NCI-H187 treated with DMSO at 0.1 percent for 48 hours (cell line): ENCODE results near the gene ZNF329.
"Not testable (repeated sequence)": the region's sequence is repeated elsewhere in the genome, so short reads cannot be mapped to it uniquely, and the experiment has no call there.

Source experiments
- DNase-seq: peaks from one replicate; lab custom pipeline; 2025; lab: John Stamatoyannopoulos, UW

The ZNF329 gene

DNA sequence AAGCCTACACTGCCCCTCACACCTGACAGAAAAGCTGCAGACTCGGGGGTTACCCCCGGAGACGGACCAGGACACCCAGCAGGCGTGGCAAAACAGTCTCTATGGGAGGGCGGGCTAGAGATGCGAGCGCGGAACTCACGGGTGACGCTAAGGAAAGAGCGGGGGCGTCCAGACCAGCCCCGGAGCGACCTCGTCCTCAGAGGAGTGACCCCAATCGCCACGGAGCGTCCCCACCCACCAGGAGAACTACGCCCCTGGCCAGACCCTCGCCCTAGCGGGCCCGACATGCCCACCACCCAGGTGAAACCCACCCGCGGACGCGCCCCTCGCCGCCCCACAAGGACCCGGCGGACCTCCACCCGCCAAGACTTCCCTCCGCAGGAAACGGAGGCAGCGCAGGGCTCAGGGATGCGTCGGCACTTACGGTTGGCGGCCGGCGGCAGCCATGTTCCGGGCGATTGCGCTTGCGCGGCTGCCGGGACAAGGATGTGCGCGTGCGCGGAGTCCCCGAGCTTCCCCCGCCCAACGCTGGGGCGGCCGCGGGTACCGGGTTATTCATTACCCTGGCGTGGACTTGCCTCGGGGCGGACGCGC lies at the start of gene ZNF329:
Gene ZNF329 (minus strand): TSS at position 462 of the 594 bp plus-strand sequence. CDS start 21,286 bp downstream, outside the sequence.
- peak; percentile 3 for DNase-seq

DNA sequence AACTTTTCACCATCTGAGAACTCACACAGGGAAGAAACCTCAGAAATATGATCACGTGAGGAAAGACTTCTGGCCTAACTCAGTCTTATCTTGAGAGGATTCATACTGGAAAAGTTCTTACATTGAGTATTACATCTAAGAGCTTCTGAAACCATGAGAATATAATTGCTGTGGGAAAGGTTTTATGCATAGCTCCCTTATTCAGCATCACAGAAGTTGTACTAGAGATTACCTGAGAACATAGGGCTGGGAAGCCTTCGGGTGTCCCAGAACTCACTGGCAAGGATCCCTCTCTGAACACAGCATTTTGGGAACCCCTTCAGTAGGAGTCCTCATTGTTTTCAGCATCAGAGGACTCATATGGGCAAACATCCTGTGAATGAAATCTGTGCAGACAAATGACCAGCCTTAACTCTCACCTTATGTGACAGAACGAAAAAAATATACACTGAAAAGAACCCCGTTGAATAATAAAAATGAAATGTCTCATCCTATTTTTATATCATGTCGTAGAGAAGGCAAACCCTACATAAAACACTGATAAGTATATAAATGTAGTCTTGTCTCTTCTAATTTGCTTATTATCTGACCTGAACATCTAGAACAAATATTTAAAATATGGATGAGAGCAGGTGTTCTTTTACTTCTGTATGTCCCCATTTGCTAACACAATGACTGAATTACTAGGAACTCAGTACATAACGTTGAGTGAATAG lies 46.5 kb upstream of the ZNF329 start:
- DNase-seq: no peak

DNA sequence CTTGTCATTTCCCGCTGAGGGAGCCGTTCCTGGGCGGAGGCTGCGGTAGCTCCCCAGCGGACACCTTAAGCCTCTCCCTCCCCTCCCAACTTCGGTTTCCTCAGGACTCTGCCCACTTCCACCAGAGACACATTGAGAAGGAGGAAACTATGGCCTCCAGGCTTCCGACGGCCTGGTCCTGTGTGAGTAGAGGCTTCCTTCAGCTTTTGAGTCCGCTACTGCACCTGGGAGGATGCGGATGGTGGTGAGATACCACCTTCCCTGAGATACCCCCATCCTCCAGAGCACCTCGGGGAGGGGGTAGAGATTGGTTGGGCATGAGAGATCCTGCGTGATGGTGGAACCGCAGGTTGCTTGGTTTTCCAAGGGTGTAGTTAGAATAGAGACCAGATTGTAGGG lies 33.2 kb upstream of the ZNF329 start:
- DNase-seq: no peak

DNA sequence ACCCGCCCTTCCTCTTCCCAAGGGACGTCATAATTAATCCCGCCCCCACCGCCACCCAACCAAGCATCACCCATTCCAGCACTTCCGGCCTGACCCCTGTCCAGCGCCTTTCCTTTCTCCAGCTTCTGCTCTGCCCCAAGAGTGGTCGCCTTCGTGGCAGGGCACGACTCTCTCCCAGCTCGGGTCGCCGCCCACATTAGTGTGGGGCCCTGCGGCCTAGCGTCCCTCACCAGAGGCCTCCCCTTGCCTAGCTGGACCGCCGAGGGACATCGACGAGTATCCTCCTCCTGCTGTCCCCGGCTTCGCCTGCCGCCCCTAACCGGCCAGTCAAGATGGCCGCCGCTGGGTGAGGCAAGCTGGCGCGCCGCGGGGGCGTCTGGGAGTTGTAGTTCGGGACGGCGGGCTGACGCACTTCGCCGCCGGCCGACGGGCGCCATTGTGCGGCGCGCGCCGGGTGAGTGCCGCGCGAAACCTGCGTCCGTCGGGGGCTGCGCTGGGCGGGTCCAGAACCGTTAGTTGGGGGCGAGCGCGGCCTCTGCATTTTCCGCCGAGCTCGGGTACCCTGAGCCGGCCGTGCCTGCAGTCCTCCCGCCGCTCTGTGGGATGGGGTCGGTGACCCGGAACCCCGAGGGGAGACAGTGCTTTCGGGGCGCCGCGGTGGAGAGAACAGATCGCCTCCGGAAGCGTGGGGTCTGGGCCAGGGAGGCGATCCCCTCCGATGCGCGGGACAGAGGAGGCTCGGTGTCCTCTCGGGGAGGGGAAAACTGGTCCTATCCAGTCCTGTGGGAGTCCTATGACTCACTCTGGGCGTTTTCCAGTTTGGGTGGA lies 32.6 kb upstream of the ZNF329 start, which contains the start of gene ZNF274:
Gene ZNF274 (plus strand): TSS at position 73 of the 828 bp plus-strand sequence. CDS start 905 bp downstream, outside the sequence.
- peak; percentile 11 for DNase-seq

DNA sequence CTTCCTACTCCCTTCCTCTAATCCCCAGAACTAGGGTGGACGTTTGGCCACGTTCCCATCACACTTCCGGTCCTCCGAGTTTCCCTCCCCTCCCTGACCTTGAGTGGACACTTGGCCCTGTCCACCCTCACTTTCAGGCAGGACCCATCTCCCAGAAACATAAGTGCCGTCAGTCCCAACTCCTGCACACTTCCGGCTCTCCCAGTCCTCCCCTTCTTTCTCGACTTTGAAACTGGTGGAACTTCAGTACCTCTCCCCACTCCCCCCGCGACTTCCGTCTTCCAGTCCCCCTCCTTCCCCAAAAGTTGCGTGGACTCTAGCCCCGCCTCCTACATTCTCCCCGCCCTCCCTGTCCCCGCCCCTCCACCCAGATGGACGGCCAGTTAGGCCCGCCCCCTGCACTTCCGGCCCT lies 32.0 kb upstream of the ZNF329 start:
- no peak for DNase-seq

DNA sequence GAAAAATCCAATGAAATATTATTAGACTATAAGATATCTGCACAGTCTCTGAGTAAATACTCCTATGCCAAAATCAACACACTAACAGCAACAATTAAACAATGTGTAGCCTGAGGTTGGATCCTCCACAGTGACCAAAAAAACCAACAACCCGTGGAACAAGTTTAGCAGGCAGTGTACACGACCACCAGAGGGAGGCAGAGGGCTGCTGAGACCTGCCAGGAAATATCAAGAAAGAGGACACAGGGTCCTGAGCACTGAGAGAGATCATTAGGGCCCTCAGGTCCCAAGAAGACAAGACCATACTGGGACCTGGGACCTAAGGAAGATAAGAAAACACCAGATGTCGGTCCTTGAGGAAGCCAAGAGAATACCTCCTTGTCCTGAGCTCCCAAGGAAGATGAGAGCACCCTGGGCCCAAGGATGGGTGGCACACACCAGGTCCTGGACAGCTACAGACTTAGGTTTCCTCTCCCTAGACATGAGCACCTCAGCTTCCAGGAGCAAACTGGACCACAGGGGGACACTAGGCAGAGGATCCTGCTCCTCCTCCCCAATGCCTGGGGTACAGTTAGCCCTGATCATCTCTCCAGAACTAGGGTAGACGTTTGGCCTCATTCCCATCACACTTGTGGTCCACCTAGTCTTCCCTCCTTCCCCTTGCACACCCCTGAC lies 31.4 kb upstream of the ZNF329 start:
- DNase-seq: no peak

DNA sequence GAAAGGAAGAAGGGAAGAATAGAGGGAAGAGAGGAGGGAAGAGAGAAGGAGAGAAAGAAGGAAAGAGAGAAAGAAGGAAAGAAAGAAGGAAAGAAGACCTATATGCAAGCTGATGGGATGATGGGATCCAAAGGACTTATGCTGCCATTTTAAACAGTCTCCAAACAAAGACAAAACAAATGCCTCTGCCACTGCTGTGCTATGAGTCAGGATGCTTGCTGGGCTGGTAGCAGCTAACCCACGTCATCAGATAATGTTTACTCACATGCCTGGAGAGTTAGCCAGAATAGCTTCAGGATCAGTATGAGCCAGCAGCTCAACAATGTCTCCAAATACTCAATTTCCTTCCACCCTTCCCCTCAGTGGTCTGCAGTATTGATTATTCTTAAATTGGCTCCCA lies 20.3 kb upstream of the ZNF329 start:
- DNase-seq: no peak

DNA sequence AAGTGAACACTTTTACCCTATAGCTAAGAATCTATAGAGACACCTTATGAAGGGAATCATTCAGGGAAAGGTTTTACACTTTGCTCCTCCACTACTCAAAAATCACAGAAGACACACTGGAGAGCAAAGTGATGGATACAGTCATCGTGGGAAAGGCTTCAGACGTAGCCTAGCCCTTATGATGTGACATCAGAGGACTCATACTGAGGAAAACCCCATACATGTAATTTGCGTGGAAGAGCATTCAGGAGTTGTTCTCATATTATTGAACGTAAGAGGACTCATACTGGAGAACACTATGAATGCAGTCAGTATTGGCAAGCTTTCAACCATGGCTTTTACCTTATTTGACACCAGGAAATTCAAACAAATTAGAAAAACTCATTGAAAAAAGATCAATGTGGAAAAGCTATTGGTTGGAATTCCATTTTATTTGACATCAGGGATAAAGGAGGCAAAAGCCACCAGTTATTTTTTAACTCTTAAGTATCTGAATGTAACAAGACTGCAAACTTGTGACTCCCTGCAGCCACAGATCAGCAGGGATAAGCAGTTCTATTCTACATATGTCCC lies 16.2 kb upstream of the ZNF329 start:
- DNase-seq: no peak

DNA sequence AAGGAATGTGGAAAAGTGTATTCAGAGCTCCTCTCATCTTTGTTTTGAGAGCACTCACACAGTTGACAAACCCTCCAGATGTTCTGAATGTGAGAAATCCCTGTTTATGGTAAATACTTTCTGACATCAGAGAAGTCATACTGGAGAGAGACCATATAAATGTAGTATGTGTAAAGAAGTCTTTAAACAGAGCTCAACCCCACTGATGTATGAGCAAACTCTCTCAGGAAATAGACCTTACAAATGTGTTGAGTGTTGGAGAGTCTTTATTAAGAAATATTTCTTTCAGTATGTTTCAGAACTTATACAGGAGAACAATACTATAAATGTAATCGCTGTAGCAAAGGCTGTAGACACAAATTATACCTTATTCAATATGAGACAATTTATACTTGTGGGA lies 15.7 kb upstream of the ZNF329 start:
- DNase-seq: no peak

DNA sequence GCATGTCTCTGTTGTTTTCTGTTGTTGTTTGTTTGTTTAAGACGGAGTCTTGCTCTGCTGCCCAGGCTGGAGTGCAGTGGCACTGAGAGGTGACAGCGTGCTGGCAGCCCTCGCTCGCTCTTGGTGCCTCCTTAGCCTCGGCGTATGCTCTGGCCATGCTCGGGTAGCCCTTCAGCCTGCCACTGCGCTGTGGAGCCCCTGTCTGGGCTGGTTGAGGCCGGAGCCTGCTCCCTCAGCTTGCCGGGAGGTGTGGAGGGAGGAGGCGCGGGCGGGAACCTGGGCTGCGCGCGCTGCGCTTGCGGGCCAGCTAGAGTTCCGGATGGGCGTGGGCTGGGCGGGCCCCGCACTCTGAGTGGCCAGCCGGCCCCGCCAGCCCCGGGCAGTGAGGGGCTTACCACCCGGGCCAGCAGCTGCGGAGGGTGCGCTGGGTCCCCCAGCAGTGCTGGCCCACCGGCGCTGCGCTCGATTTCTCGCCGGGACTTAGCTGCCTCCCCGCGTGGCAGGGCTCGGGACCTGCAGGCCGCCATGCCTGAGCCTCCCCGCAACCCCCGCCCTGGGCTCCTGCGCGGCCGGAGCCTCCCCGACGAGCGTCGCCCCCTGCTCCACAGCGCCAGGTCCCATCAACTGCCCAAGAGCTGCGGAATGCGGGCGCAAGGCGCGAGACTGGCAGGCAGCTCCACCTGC lies 6.6 kb upstream of the ZNF329 start:
- no peak for DNase-seq

DNA sequence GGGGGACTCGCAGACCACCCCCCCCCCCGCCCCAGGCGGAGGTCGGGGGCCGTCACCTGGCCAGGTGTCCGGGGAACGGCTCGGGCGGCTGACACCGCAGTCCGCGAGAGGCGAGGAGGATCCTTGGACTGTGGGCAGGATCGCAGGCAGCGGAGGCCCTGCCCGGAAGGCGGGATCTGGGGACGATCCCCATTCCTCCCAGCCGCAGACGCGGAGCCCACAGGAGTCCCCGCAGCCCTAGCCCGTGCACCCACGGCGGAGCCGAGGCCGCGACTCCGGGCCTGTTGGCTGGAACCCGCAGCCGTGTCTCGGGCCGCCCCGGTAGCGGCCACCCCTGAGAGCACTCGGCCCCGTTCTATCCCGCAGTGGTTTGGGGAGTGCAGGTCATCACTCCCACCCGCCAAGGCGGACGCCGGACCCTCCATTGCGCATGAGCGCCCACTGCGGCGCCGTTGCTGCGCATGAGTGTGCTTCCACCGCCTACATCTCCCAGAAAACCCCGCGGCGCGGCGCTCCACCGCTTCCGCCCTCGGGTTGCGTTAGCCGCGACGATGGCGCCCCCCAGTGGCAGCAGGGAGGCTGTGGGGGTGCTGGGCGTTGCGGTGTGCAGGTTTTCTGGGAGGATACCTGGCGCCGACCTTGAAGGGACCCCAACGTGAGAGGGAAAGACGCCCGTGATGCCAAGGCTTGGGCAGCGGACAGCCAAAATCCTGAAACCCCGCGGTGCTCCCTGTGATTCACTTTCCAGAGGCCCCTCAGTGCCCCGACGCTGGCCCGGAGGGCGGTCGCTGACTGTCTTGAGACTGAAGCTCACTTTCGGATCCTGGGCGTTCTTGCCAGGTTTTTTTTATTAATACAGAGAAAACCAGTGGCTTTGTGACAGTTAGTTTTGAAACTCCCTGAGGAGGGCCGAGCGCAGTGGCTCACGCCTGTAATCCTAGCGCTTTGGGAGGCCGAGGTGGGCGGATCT lies 4.4 kb upstream of the ZNF329 start:
- peak; percentile 28 for DNase-seq

DNA sequence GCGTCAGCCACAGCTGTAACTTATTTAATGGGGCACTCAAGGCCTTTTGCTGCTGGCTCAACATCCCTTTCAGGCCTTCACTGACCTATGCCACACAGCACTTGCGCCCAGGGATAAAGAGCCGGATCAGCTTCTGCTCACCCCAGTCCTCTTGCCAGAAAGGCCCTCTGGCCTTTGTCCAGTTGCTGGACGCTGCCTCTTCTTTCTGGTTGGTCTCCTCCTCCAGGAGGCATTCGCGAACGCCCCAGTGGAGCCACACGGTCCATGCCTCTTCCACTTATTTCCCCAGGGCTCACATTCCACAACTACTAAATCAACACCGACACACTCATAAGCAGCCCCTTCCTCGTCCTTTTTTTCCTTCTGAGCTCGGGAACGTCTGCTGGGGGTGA lies 3.7 kb upstream of the ZNF329 start:
- DNase-seq: no peak

DNA sequence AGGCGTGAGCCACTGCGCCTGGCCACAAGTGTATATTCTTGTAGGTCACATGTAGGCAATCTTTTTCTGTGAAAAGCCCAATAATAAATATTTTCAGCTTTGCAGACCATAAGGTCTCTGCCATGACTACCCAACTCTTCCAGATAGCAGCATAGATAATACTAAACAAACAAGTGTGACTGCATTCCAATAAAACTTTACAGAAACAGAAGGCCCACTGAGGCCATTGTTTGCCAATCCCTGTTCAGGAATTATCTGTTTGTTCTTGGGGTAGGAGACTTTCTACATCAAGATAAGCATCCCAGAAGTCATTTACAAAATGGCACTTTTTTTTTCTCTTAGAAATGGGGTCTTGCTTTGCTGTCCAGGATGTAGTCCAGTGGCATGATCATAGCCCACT lies 2.8 kb upstream of the ZNF329 start:
- DNase-seq: no peak

DNA sequence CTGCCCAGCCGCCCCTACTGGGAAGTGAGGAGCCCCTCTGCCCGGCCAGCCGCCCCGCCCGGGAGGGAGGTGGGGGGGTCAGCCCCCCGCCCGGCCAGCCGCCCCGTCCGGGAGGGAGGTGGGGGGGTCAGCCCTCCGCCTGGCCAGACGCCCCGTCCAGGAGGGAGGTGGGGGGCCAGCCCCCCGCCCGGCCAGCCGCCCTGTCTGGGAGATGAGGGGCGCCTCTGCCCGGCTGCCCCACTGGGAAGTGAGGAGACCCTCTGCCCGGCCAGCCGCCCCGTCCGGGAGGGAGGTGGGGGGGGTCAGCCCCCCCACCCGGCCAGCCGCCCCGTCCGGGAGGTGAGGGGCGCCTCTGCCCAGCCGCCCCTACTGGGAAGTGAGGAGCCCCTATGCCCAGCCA lies 3.1 kb downstream of the ZNF329 start:
- not testable (repeated sequence) for DNase-seq

DNA sequence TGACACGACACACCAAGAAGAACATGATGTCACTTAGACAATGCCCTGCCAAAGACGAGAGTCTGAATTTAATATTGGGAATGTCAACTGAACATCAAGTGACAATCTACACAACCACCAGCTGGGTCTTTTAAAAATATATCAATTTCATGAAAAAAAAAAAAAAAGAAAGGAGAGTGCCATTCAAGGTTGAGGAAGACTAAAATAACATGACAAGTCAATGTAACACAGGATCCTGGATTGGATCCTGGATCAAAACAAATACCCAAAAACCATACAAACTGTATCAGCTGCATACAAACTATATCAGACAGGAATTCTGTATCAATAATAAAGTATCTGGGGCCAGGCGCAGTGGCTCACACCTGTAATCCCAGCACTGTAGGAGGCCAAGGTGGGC lies 4.7 kb downstream of the ZNF329 start:
- DNase-seq: no peak

DNA sequence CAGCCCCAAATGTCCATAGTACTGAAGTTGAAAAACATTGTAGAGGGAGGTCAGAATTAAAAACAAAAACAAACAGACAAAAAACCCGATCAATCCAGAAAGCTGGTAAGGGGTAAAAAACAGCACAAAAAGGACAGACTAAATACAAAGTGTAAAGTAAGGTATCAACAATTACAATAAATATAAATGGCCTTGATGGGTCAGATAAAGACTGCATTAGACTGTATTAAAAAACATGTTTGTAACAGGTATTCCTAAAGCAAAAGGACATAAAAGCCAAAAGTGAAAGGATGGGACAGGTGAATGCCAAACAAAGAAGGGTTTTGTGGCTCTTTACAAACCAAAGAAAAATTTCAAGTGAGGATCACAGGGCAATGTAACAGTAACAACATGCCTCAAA lies 16.3 kb downstream of the ZNF329 start:
- no peak for DNase-seq

DNA sequence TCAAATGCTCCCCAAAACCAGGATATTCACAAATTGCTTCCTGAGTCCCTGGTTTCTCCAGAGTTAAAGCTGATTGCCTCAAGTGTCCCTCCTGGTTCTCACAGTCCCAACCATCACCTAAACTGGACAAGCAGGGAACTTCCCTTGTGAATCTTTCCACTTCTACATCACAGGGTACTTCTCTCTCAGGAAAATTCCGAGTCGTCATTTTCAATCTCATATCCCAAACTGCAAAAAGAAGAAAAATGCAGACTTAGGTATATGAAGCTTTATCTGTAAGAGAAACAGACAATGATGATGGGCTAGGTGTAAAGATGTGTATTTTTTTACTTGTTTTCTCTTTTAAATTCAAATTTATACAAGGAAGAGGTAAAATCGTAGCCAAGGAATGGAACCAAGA lies 21.3 kb downstream of the ZNF329 start:
- no peak for DNase-seq

DNA sequence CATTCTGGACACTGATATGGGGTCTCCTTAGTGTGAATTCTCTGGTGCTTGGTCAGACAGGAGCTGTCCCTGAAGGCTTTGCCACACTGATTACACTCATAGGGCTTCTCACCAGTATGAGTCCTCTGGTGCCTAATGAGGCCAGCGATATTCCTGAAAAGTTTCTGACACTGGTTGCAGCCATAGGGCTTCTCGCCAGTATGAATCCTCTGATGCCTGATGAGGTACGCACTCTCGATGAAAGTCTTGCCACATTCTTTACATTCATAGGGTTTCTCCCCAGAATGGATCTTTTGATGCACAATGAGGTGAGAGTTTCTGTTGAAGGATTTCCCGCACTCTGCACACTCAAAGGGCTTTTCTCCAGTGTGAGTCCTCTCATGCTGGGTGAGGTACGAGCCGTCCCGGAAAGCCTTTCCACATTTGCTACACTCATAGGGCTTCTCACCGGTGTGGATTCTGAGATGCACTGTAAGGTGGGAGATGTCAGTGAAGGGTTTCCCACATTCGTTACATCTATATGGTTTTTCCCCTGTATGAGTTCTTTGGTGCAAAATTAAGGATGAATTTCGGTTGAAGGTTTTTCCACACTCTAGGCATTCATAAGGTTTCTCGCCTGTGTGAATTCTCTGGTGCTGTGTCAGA lies 22.4 kb downstream of the ZNF329 start:
- no peak for DNase-seq

DNA sequence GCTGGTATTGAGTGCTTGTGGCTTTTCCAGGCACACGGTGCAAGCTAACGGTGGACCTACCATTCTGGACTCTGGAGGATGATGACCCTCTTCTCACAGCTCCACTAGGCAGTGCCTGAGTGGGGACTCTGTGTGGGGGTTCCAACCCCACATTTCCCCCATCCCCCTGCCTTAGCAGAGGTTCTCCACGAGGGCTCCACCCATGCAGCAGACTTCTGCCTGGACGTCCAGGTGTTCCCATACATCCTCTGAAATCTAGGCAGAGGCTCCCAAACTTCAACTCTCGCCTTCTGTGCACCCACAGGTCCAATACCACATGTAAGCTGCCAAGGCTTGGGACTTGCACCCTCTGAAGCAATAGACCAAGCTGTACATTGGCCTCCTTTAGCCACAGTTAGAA lies 27.2 kb downstream of the ZNF329 start:
- DNase-seq: no peak
